Body of pancreas (tissue), 4 donors: Measurements from ENCODE around the gene AKAP8. TPM values are rescaled to one million over a fixed set of nuclear protein-coding genes. Genes with fewer than 3 reads are reported as not detected.
"Not testable (repeated sequence)": the region's sequence is repeated elsewhere in the genome, so short reads cannot be mapped to it uniquely, and the experiment has no call there.

Source experiments
- ATAC-seq: fragments of 150-250 bp; one replicate; pipeline ENCODE4 v1.9.1; 2016
- DNase-seq, 4 donors: peaks; one replicate each; pipeline ENCODE4 v3.0.0-alpha.2; 2019
- H3K27ac ChIP-seq, 4 donors: fragments of 200-600 bp; sonication (generic); 1 replicate in 3 of 4; 2 replicates in 1 of 4; pipeline versions ENCODE4 v1.5.1 to v1.6.1; 2016 to 2019; ENCODE audit warnings: mild to moderate bottlenecking in 1 of 4, mixed read lengths in 1 of 4, moderate library complexity in 1 of 4
- H3K27me3 ChIP-seq, 2 donors: fragments of 200-600 bp; sonication (generic); one replicate each; pipeline ENCODE4 v1.6.0; 2016; ENCODE audit warnings: mild to moderate bottlenecking in 1 of 2
- H3K36me3 ChIP-seq, 2 donors: fragments of 200-600 bp; sonication (generic); replicated peaks in 1 of 2; 2 replicates each; pipeline ENCODE4 v1.5.1; 2016; ENCODE audit warnings: low read depth in 2 of 2; ENCODE audit not compliant: insufficient read depth in 1 of 2
- H3K4me1 ChIP-seq: fragments of 200-600 bp; sonication (generic); one replicate; pipeline ENCODE4 v1.6.0; 2016
- H3K4me3 ChIP-seq, 2 donors: fragments of 200-600 bp; sonication (generic); 1 replicate in 1 of 2; 2 replicates in 1 of 2; pipeline ENCODE4 v1.5.1; 2016 to 2019
- H3K9me3 ChIP-seq, 3 donors: fragments of 200-600 bp; sonication (generic); 1 replicate in 2 of 3; 2 replicates in 1 of 3; pipeline ENCODE4 v1.5.1; 2016
- CTCF ChIP-seq, 7 experiments: fragments of 450-650 bp in 4 of 7; fragments of 200-600 bp in 3 of 7; sonication (generic) in 3 of 7; IDR thresholded peaks; one replicate each; pipeline ENCODE4 v1.5.1; 2016 to 2019; ENCODE audit warnings: antibody characterized with exemption in 7 of 7
- POLR2A ChIP-seq, 3 donors: fragments of 450-650 bp; IDR thresholded peaks; one replicate each; pipeline ENCODE4 v1.6.1; 2016; ENCODE audit warnings: antibody characterized with exemption in 3 of 3, mild to moderate bottlenecking in 2 of 3
- WGBS, 2 donors: methylation state at CpG; one replicate each; pipeline ENCODE4 v1.1.5; 2017; 5-methylcytosine and 5-hydroxymethylcytosine counted together
- intact Hi-C: fragments of 100-400 bp; cut with DNase I; formaldehyde crosslinking; loops from one replicate; pipeline ENCODE4 v1.15.1; 2023
- total RNA-seq, 2 donors: library from RNA; depleted of rRNA; stranded (reverse); fragments of >200 nt; gene quantifications; one replicate each; pipeline ENCODE4 v1.1.0, GENCODE V29; 2016

Gene AKAP8
- total RNA-seq, 2 donors from 2014 or later = 11.2 to 19.4 TPM

GRCh38 chr19:15418579-15419412 is 39.2 kb upstream of the AKAP8 start, which contains the start of gene AKAP8L:
AKAP8L (minus strand) TSS chr19:15418988; CDS start chr19:15418923, 65 bp downstream.
- Histone ChIP-seq H3K27me3 (no peaks in the 10 kb centered on the region), H3K9me3 (no peaks in the 10 kb centered on the region), H3K4me3 (peak within 1 kb of the TSS; percentile 71 to 97), H3K27ac (peak within 1 kb of the TSS; percentile 75 to 94 (median 91)), H3K36me3 (peaks cover 6 to 9% of the 10 kb centered on the region in 2 donors), H3K4me1 (peaks cover 61% of the 10 kb centered on the region)
- intact Hi-C loops = no loop called here
- peak in 6 of 7 experiments; percentile 36 to 82 (median 78) for TF ChIP-seq CTCF (IDR thresholded peaks at IDR 0.05)
- TF ChIP-seq POLR2A (IDR thresholded peaks at IDR 0.05) = peak; percentile 81 to 96 (median 93)
- ATAC-seq (peak; percentile 99), DNase-seq (peak; percentile 99 to 100 (median 100))
- 1% methylated on average over 33 to 57 of the region's 61 CpGs for WGBS, 2 donors

- H3K27me3 ChIP-seq = no peaks in the 10 kb centered on the region
- peak overlapping the region; percentile 71 to 97 for H3K4me3 ChIP-seq
- DNase-seq (peak; percentile 23 to 39 (median 28)), ATAC-seq (no peak)
- 1% methylated on average over 16 of the region's 16 CpGs for WGBS, 2 donors
- H3K9me3 ChIP-seq = no peaks in the 10 kb centered on the region
- peak overlapping the region; percentile 75 to 94 (median 91) for H3K27ac ChIP-seq
- peaks cover 67% of the 10 kb centered on the region for H3K4me1 ChIP-seq
- intact Hi-C loops = no loop called here
- no peak for TF ChIP-seq POLR2A (IDR thresholded peaks at IDR 0.05)
- TF ChIP-seq CTCF (IDR thresholded peaks at IDR 0.05) = no peak
- peaks cover 1 to 3% of the 10 kb centered on the region in 2 donors for H3K36me3 ChIP-seq
Measured at GRCh38 chr19:15418231-15418578, 38.6 kb upstream of the AKAP8 start.

- peak overlapping the region; percentile 71 to 97 for H3K4me3 ChIP-seq
- WGBS, 2 donors = 0 to 2% methylated on average over 6 to 9 of the region's 9 CpGs
- TF ChIP-seq CTCF (IDR thresholded peaks at IDR 0.05) (no peak), POLR2A (IDR thresholded peaks at IDR 0.05) (no peak)
- peak in 2 of 4 donors; percentile 37 to 43 for DNase-seq
- H3K9me3 ChIP-seq = no peaks in the 10 kb centered on the region
- ATAC-seq = no peak
- no peaks in the 10 kb centered on the region for H3K36me3 ChIP-seq
- no peaks in the 10 kb centered on the region for H3K27me3 ChIP-seq
- H3K4me1 ChIP-seq = peaks cover 71% of the 10 kb centered on the region
- H3K27ac ChIP-seq = peak overlapping the region; percentile 75 to 94 (median 91)
- intact Hi-C loops = no loop called here
Measured at GRCh38 chr19:15417699-15418098, 38.1 kb upstream of the AKAP8 start.

GRCh38 chr19:15412832-15413231 is 33.2 kb upstream of the AKAP8 start:
- intact Hi-C loops = no loop called here
- Histone ChIP-seq H3K27ac (peak overlapping the region in 2 of 4 donors; percentile 22 to 52), H3K36me3 (no peaks in the 10 kb centered on the region), H3K27me3 (no peaks in the 10 kb centered on the region), H3K4me1 (peaks cover 80% of the 10 kb centered on the region), H3K9me3 (no peaks in the 10 kb centered on the region), H3K4me3 (no peak overlapping the region)
- WGBS, 2 donors = 35 to 56% methylated on average over 4 of the region's 4 CpGs
- ATAC-seq = no peak
- no peak for TF ChIP-seq CTCF (IDR thresholded peaks at IDR 0.05)
- no peak for TF ChIP-seq POLR2A (IDR thresholded peaks at IDR 0.05)
- DNase-seq = no peak

DNA sequence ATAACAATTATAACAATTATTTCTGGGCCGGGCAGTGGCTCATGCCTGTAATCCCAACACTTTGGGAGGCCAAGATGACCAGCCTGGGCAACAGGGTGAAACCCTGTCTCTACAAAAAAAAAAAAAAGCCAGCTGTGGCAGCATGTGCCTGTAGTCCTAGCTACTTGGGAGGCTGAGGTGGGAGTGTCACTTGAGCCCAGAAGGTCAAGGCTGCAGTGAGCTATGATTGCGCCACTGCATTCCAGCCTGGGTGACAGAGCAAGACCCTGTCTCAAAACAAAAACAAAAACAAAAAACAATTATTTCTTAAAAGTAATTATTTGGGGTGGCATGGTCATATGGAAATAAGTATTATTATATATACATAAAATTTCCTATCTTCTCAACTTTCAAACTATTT is 31.8 kb upstream of the AKAP8 start:
- H3K36me3 ChIP-seq, DNase-seq, intact Hi-C loops, H3K9me3 ChIP-seq, H3K27me3 ChIP-seq, H3K4me3 ChIP-seq, ATAC-seq: not testable (repeated sequence)
- Histone ChIP-seq H3K4me1 (peaks cover 72% of the 10 kb centered on the region), H3K27ac (peak overlapping the region in 2 of 4 donors; percentile 2 to 27)
- WGBS, 2 donors = 63 to 82% methylated on average over 2 of the region's 2 CpGs
